Activated CD4-positive, alpha-beta T cell treated with anti-CD3 and anti-CD28 coated beads, Interleukin-2, amount 10 ng/mL, durations not matched to agents 24 days and 14 days (primary cell): ENCODE results near the gene SPIRE2. TPM values are rescaled to one million over a fixed set of nuclear protein-coding genes. Genes with fewer than 3 reads are reported as not detected.
A peak's percentile ranks its signal among the peaks of the same experiment; 100 is the strongest.
"Not testable (repeated sequence)": the region's sequence is repeated elsewhere in the genome, so short reads cannot be mapped to it uniquely, and the experiment has no call there.

Experiments
- DNase-seq: peaks from one replicate; pipeline ENCODE4 v3.0.0; 2022
- H3K27ac Mint-ChIP-seq: one replicate; pipeline ENCODE4 v1.8.0; 2022; ENCODE audit warnings: mild to moderate bottlenecking, mixed read lengths
- H3K27me3 Mint-ChIP-seq: one replicate; pipeline ENCODE4 v1.8.0; 2022; ENCODE audit warnings: mixed read lengths
- H3K36me3 Mint-ChIP-seq: one replicate; pipeline ENCODE4 v1.8.0; 2022; ENCODE audit warnings: low read depth, mild to moderate bottlenecking, mixed read lengths
- H3K4me1 Mint-ChIP-seq: one replicate; pipeline ENCODE4 v1.8.0; 2021; ENCODE audit warnings: mixed read lengths
- H3K4me3 Mint-ChIP-seq: one replicate; pipeline ENCODE4 v1.8.0; 2022; ENCODE audit warnings: mild to moderate bottlenecking, moderate library complexity, mixed read lengths
- H3K9me3 Mint-ChIP-seq: one replicate; pipeline ENCODE4 v1.8.0; 2021; ENCODE audit warnings: mixed read lengths
- intact Hi-C: fragments of 100-400 bp; cut with micrococcal nuclease; formaldehyde crosslinking; loops from one replicate; pipeline ENCODE4 v1.15.1; 2023
- total RNA-seq: library from RNA; stranded (reverse); gene quantifications from 2 replicates; pipeline ENCODE4 v1.2.3, GENCODE V29; 2022

Gene SPIRE2
- total RNA-seq, 1 donor from 2014 or later = 2.0 TPM

DNA sequence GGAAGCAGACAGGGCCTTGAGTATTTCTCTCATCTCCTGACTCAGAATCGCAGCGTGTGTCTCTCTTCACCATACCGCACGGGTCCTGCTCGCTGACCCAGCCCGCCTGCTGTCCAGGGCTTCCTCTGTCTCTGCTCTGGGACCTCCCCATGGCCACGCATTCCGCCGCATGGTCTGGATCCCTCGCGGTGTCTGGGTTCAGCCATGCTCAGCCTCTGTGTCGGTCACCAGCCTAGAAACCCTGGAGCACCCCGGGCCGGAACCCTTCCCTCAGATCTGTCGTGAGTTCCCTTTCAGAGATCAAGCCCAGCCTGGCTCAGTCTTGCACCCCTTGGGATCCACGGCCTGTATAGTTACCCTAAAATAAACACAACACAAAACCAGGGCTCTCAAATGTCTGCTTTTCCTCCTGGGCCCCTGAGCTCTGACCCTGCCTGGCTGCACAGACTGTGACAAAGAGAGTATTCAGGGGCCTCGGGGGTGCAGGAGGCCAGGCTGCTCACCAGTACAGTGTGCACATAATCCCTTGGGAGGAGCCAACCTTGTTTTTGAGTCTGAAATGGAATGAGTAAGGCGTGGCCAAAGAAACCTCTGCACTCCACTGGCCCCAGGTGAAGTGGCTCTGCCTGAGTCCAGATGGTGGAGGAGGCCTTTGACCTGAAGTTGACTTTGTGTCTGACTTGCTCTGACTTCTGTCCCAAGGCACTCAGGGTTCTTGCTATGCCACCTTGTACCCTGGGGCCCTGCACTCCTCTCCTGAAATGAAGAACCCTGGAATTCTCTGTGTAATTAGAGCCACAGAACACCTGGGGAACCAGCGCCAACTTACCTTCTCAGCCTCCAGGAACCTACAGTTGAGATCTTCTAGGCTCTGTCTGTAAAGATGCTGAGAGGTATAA is 5.8 kb upstream of the SPIRE2 start:
- Mint-ChIP-seq H3K4me3 (no peak overlapping the region), H3K9me3 (no peaks in the 10 kb centered on the region), H3K27me3 (peaks cover 3% of the 10 kb centered on the region), H3K36me3 (no peaks in the 10 kb centered on the region), H3K4me1 (peaks cover 14% of the 10 kb centered on the region), H3K27ac (no peak overlapping the region)
- intact Hi-C loops = no loop called here
- no peak for DNase-seq

DNA sequence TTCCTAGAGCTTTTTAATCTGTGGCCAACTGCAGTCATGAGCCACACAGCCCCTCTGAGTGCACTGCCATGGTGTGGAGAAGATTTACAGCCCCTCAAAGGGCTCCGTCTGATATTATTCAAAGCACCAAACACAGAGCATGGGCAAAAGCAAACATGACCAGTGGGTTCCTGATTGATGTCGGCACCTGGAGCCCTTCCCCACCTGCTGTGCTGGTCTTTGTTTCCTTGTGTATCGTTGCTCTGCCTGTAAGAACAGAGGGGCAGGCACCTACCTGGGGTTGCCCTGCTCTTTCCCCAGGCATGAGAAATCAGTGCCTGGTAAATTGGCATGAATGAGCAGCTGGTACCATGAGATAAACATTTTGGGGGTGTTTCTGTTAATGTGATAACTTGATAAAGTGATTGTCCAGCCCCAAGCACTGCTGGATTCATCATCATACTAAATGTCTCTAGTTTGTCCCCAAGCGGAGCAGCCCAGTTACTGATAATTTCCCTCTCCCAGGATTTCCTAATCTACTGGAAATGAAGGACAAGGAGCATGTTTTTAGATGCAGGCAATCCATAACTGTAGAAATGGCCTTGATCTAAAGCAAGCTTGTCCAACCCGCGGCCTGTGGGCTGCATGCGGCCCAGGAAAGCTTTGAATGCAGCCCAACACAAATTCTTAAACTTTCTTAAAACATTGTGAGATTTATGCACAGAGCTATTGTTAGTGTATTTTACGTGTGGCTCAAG is 5.0 kb upstream of the SPIRE2 start:
- Mint-ChIP-seq H3K4me3 (no peak overlapping the region), H3K27ac (no peak overlapping the region), H3K27me3 (peaks cover 6% of the 10 kb centered on the region), H3K36me3 (no peaks in the 10 kb centered on the region), H3K9me3 (no peaks in the 10 kb centered on the region), H3K4me1 (peaks cover 8% of the 10 kb centered on the region)
- intact Hi-C loops = no loop called here
- DNase-seq = no peak

DNA sequence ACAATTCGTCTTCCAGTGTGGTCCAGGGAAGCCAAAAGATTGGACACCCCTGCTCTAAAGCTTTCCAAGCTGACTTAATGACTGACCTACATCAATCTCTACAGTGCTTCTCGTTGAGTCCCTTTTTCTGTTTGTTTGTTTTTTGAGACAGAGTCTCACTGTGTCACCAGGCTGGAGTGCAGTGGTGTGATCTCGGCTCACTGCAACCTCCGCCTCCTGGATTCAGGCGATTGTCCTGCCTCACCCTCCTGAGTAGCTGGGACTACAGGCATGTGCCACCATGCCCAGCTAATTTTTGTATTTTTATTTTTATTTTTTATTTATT is 4.5 kb upstream of the SPIRE2 start:
- H3K27ac Mint-ChIP-seq, intact Hi-C loops, DNase-seq: not testable (repeated sequence)

DNA sequence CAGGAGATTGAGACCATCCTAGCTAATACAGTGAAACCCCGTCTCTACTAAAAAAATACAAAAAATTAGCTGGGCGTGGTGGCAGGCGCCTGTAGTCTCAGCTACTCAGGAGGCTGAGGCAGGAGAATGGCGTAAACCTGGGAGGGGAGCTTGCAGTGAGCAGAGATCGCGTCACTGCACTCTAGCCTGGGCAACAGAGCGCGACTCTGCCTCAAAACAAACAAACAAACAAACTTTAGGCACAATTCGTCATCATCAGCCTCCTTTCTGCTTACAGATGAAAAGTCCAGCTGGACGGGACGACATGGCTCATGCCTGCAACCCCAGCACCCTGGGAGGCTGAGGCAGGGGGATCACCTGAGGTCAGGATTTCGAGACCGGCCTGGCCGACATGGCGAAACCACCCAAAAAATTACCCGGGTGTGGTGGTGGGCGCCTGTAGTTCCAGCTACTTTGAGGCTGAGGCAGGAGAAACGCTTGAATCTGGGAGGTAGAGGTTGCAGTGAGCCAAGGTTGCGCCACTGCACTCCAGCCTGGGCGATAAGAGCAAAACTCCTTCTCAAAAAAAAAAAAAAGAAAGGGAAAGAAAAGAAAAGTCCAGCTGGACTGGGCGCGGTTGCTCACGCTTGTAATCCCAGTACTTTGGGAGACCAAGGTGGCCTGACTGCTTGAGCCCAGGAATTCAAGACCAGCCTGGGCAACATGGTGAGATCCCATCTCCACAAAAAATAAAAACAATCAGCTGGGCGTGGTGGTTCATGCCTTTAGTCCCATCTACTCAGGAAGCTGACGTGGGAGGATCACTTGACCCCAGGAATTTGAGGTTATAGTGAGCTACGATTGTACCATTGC is 1.5 kb upstream of the SPIRE2 start:
- intact Hi-C loops = no loop called here
- no peak overlapping the region for H3K4me3 Mint-ChIP-seq
- H3K36me3 Mint-ChIP-seq = no peaks in the 10 kb centered on the region
- H3K27ac Mint-ChIP-seq = no peak overlapping the region
- peaks cover 19% of the 10 kb centered on the region for H3K27me3 Mint-ChIP-seq
- no peak for DNase-seq
- peaks cover 5% of the 10 kb centered on the region for H3K4me1 Mint-ChIP-seq
- H3K9me3 Mint-ChIP-seq = no peaks in the 10 kb centered on the region

More for the DNA sequence above, 4.5 kb upstream of the SPIRE2 start:
- not testable (repeated sequence) for H3K4me3 Mint-ChIP-seq, H3K27me3 Mint-ChIP-seq, H3K4me1 Mint-ChIP-seq, H3K36me3 Mint-ChIP-seq, H3K9me3 Mint-ChIP-seq

DNA sequence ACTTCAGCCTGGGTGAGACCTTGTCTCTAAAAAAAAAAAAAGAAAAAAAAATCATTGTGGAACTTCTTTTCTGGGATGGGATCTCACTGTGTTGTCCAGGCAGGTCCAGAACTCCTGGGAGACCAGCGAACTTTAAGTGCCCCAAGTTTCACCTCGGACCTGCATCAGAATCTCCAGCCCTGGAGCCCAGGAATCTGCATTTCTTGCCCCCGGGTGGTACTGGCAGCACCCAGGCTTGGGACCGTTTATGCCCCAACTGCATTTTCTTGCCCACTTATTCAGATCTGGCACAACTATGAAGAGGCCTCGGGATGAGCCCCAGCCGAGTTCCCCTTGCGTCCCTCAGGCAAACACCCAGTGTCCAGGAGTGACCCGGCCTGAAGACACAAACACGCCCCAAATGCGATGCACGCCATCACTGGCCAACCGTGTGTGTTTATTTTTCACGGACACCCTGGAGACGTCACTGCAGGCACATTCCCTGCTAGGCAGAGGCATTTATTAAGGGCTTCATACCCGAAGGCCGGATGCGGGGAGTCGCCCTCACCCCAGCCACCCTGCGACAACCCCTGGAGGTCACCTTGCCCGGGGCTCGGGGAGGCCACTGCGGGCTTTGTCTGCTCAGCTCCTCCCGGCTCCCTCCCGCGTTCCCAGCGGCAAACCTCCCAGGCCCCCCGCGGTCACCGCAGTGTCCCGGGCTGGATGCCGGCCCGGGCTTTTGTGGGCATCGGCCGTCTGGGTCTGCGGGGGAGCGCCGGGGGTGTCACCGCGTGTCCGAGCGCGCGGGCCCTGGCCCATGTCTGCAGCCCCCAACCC is 684 bp upstream of the SPIRE2 start:
- H3K4me1 Mint-ChIP-seq = peaks cover 5% of the 10 kb centered on the region
- no peaks in the 10 kb centered on the region for H3K9me3 Mint-ChIP-seq
- no peaks in the 10 kb centered on the region for H3K36me3 Mint-ChIP-seq
- no peak overlapping the region for H3K27ac Mint-ChIP-seq
- peaks cover 19% of the 10 kb centered on the region for H3K27me3 Mint-ChIP-seq
- intact Hi-C loops = loop anchor here (1.0 kb wide), 1 partner anchor 11 kb away; the partner anchor contains the start of gene FANCA
- H3K4me3 Mint-ChIP-seq = peak overlapping the region; percentile 72
- no peak for DNase-seq

DNA sequence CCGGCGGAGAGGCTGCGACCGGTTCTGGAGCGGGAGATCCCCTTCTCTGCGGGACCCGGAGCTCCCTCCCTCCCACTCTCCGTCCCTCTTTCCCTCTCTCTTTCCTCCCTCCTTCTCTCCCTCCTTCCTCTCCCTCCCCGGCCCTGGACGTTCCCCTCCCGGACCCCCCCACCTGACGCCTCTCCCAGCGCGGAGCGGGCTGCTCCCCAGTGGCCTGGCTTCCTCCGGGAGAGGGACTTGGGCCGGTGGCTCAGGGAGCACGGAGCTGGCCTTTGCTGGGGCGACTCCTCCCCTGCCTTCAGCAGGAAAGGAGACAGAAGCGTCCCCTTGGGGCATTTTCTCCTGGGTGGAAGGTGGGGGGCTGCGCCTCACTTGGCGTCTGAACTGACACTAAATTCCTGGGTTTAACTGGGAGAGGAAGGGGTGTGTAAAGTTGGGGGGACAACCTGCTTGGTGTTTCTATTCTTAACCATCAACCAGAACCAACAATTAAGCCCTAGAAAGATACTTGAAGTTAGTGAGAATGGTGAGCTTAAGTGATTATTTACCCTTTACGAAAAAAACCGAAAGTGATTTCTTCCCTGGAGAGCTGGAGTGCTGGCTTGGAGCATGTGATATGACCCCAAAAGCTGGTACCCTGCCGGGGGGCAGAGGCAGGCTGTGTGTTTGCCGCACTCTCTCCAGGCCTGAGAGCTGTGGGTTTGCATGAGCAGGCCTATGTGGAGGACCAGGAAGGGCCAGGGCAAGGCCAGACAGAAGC is 775 bp downstream of the SPIRE2 start:
- H3K4me1 Mint-ChIP-seq = peaks cover 5% of the 10 kb centered on the region
- no peak overlapping the region for H3K27ac Mint-ChIP-seq

DNA sequence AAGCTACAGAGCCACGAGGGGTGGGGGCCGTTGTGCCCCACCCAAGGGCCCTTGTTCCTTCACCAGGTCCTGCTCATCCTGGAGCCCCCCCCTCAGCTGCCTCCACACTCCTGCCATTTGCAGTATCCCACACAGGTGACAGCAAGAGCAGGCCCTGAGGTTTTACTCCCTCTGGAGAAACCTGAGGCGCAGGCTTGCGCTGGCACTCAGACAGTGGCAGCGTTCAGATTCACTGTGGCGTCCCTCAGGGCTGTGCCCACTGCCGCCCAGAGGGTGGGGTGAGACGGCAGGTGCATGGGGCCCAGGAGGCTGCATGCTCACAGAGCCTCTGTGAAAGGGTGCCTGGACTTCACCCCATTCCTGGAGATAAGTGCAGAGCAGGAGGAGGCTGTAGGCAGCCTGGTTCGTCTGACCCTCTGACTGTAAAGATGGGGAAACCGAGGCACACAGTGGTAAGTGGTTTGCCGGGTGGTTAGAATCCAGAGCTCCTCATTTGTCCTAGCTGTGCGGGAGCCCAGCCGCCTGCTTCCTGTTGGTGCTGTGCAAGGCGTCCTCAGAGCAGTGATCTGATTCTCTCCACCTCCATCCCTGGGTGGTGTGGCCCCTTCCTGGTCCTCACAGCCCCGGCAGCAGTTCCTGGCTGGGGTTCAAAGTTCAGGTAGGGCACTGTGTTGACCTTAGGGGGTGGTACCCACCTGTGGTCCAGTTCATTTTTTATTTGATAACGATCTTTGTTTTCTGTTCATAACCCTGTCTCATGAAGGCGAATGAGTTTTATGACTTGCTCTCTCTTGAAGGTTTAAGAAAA is 1.6 kb downstream of the SPIRE2 start:
- DNase-seq = no peak
- Mint-ChIP-seq H3K27ac (no peak overlapping the region), H3K4me3 (no peak overlapping the region), H3K4me1 (peaks cover 5% of the 10 kb centered on the region), H3K9me3 (no peaks in the 10 kb centered on the region), H3K36me3 (no peaks in the 10 kb centered on the region), H3K27me3 (peaks cover 19% of the 10 kb centered on the region)
- intact Hi-C loops = no loop called here

More for the DNA sequence above, 775 bp downstream of the SPIRE2 start:
- peaks cover 19% of the 10 kb centered on the region for H3K27me3 Mint-ChIP-seq
- H3K4me3 Mint-ChIP-seq = peak overlapping the region; percentile 59
- no peaks in the 10 kb centered on the region for H3K36me3 Mint-ChIP-seq
- intact Hi-C loops = loop anchor here (1.0 kb wide), 1 partner anchor 13 kb away; the partner anchor contains the start of gene FANCA
- no peaks in the 10 kb centered on the region for H3K9me3 Mint-ChIP-seq
- DNase-seq = no peak

DNA sequence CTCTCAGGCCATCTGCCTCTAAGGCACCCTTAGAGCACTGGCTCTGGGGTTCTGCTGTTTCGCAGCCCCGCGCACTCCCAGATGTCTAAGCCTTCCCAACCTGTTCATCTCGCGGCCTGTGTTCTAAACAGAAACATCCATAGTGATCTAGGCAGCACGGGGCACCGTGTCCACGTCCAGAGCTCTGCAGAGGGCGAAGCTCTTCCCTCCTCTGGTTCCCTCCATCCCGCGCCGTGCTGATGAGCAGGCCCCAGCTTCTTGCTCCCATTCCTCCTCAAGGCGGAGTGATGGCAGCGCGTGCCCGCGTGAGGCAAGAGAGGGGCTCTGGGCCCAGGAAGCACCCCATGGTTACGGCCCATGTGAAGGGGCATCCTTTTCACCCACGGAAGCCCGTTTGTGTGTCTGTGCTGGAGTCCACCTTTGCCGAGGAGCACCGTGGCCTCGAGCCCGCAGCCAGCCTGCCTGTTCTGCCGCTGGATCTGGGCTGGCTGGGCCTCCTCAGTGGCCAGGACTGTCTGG is 3.6 kb downstream of the SPIRE2 start:
- H3K27me3 Mint-ChIP-seq = peaks cover 20% of the 10 kb centered on the region
- H3K4me1 Mint-ChIP-seq = peaks cover 5% of the 10 kb centered on the region
- no peaks in the 10 kb centered on the region for H3K9me3 Mint-ChIP-seq
- H3K4me3 Mint-ChIP-seq = no peak overlapping the region
- DNase-seq = no peak
- no peak overlapping the region for H3K27ac Mint-ChIP-seq
- no peaks in the 10 kb centered on the region for H3K36me3 Mint-ChIP-seq
- intact Hi-C loops = no loop called here

DNA sequence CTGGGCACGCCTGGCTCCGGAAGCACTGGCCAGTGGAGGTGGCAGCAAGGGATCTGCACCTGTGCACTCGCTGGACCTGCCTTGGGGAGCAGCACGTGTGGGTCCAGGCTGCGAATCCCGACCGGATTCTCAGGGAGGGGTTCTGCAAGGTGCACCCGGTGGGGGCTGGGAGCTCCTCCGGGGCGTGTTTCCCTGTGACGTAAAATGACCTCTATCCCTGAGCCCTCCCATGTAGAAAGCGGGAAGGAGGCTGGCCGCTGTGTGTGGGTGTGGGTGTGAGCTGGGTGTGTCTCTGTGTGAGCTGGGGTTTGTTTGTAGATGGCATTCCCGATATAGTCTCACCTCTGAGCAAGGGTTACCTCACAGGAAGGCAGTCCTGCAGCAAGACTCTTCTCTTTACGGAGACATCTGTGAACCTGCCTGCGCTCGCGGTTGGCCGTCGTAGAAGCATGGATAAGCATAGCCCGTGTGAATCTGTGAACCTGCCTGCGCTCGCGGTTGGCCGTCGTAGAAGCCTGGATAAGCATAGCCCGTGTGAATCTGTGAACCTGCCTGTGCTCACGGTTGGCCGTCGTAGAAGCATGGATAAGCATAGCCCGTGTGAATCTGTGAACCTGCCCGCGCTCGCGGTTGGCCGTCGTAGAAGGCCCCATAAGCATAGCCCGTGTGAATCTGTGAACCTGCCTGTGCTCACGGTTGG is 5.5 kb downstream of the SPIRE2 start:
- H3K4me3 Mint-ChIP-seq, H3K9me3 Mint-ChIP-seq, DNase-seq, H3K36me3 Mint-ChIP-seq, intact Hi-C loops, H3K27ac Mint-ChIP-seq: not testable (repeated sequence)
- peaks cover 18% of the 10 kb centered on the region for H3K4me1 Mint-ChIP-seq
- peaks cover 15% of the 10 kb centered on the region for H3K27me3 Mint-ChIP-seq

DNA sequence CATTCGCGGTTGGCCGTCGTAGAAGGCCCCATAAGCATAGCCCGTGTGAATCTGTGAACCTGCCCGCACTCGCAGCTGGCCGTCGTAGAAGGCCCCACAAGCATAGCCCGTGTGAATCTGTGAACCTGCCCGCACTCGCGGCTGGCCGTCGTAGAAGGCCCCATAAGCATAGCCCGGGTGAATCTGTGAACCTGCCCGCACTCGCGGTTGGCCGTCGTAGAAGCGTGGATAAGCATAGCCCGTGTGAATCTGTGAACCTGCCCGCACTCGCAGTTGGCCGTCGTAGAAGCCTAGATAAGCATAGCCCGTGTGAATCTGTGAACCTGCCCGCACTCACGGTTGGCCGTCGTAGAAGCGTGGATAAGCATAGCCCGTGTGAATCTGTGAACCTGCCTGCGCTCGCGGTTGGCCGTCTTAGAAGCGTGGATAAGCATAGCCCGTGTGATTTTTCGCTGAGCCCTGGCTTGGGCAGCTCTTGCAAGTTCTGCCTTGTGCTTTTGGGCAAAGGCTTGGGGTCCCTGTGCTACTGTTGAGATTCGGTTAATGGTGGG is 6.6 kb downstream of the SPIRE2 start:
- H3K4me1 Mint-ChIP-seq = peaks cover 16% of the 10 kb centered on the region

DNA sequence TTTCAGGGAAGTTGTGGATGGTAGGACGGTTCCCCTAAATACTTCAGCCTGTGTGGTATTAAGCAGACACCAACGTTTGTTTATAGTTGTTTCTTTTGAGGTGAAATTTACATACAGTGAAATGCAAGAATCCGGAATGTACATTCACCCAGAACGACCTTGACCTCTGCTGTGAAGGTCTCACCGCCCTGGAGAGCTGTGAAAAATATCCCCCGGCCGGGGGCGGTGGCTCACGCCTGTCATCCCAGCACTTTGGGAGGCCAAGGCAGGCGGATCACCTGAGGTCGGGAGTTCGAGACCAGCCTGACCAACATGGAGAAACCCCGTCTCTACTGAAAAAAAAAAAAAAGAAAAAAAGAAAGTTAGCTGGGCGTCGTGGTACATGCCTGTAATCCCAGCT is 8.2 kb downstream of the SPIRE2 start:
- DNase-seq, H3K27me3 Mint-ChIP-seq, H3K9me3 Mint-ChIP-seq, H3K36me3 Mint-ChIP-seq, H3K27ac Mint-ChIP-seq, intact Hi-C loops, H3K4me3 Mint-ChIP-seq: not testable (repeated sequence)
- peaks cover 20% of the 10 kb centered on the region for H3K4me1 Mint-ChIP-seq

More for the DNA sequence above, 6.6 kb downstream of the SPIRE2 start:
- H3K27me3 Mint-ChIP-seq = peaks cover 11% of the 10 kb centered on the region
- H3K4me3 Mint-ChIP-seq, intact Hi-C loops, H3K27ac Mint-ChIP-seq, H3K36me3 Mint-ChIP-seq, DNase-seq, H3K9me3 Mint-ChIP-seq: not testable (repeated sequence)
